ENCODE measurements around the gene SLC35G4. TPM values are rescaled to one million over a fixed set of nuclear protein-coding genes. Genes with fewer than 3 reads are reported as not detected.

The SLC35G4 gene
- total RNA-seq: not detected in 2 replicates

DNA sequence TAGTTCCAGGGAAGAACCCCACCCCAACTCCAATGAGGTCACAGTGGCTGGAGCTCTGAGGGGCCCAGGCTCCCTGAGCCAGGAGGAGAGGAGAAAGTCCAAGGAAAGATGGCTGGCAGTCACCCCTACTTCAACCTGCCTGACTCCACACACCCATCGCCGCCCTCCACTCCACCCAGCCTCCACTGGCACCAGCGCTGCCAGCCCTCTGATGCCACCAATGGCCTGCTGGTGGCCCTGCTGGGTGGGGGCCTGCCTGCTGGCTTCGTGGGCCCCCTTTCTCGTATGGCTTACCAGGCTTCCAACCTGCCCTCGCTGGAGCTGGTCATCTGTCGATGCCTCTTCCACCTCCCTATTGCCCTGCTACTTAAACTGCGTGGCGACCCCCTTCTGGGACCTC, at the start of gene SLC35G4:
SLC35G4 (plus strand) TSS at position 109 of the 400 bp plus-strand sequence; CDS start at position 109, 0 bp downstream.

Other genes starting within 250 kb of the SLC35G4 start
- gene GNAL, start 79.7 kb downstream of the SLC35G4 start, total RNA-seq: 0.15 and 0.99 TPM in 2 replicates
- gene CHMP1B, start 241.8 kb downstream of the SLC35G4 start, total RNA-seq: 49.3 and 50.8 TPM in 2 replicates